Measurements from ENCODE around the gene SCAF11.

The SCAF11 gene

GRCh38 chr12:45981075-45981837 lies 9.1 kb downstream of the SCAF11 start:
- no peak for DNase-seq

GRCh38 chr12:45980540-45980939 lies 9.8 kb downstream of the SCAF11 start:
- no peak for DNase-seq

GRCh38 chr12:45978108-45978507 lies 12.3 kb downstream of the SCAF11 start:
- DNase-seq: no peak

GRCh38 chr12:45977620-45978019 lies 12.8 kb downstream of the SCAF11 start:
- DNase-seq: no peak

GRCh38 chr12:45975506-45975905 lies 14.9 kb downstream of the SCAF11 start:
- no peak for DNase-seq

- no peak for DNase-seq
Measured at GRCh38 chr12:45974883-45975282, 15.5 kb downstream of the SCAF11 start.

- no peak for DNase-seq
Measured at GRCh38 chr12:45974171-45974719, 16.1 kb downstream of the SCAF11 start.

- no peak for DNase-seq
Measured at GRCh38 chr12:45973526-45973925, 16.8 kb downstream of the SCAF11 start.

GRCh38 chr12:45970391-45970790 lies 20.0 kb downstream of the SCAF11 start:
- DNase-seq: no peak

- no peak for DNase-seq
Measured at GRCh38 chr12:45969084-45969483, 21.3 kb downstream of the SCAF11 start.

GRCh38 chr12:45966486-45966885 lies 23.9 kb downstream of the SCAF11 start:
- DNase-seq: no peak

GRCh38 chr12:45962553-45963325 lies 27.6 kb downstream of the SCAF11 start:
- no peak for DNase-seq

- DNase-seq: no peak
Measured at GRCh38 chr12:45959728-45960127, 30.6 kb downstream of the SCAF11 start.

GRCh38 chr12:45959025-45959424 lies 31.3 kb downstream of the SCAF11 start:
- no peak for DNase-seq

GRCh38 chr12:45948546-45948945 lies 41.8 kb downstream of the SCAF11 start:
- no peak for DNase-seq

- DNase-seq: no peak
Measured at GRCh38 chr12:45946435-45946834, 43.9 kb downstream of the SCAF11 start.

GRCh38 chr12:45944771-45945170 lies 45.6 kb downstream of the SCAF11 start:
- no peak for DNase-seq

GRCh38 chr12:45939759-45940158 lies 50.6 kb downstream of the SCAF11 start:
- no peak for DNase-seq

GRCh38 chr12:45938566-45938965 lies 51.8 kb downstream of the SCAF11 start:
- no peak for DNase-seq

- DNase-seq: no peak
Measured at GRCh38 chr12:45934956-45935355, 55.4 kb downstream of the SCAF11 start.

- no peak for DNase-seq
Measured at GRCh38 chr12:45933504-45933903, 56.9 kb downstream of the SCAF11 start.

- DNase-seq: no peak
Measured at GRCh38 chr12:45930369-45930768, 60.0 kb downstream of the SCAF11 start.

GRCh38 chr12:45928309-45928708 lies 62.1 kb downstream of the SCAF11 start:
- DNase-seq: no peak

- no peak for DNase-seq
Measured at GRCh38 chr12:45918818-45919217, 71.6 kb downstream of the SCAF11 start.
